ENCODE data around the gene URM1.

Gene URM1

GRCh38 chr9:128382261-128382660 is 11.1 kb downstream of the URM1 start:
- no peak for TF ChIP-seq EGR1 (IDR thresholded peaks at IDR 0.05)
- no peak for TF ChIP-seq CEBPB (IDR thresholded peaks at IDR 0.05)

DNA sequence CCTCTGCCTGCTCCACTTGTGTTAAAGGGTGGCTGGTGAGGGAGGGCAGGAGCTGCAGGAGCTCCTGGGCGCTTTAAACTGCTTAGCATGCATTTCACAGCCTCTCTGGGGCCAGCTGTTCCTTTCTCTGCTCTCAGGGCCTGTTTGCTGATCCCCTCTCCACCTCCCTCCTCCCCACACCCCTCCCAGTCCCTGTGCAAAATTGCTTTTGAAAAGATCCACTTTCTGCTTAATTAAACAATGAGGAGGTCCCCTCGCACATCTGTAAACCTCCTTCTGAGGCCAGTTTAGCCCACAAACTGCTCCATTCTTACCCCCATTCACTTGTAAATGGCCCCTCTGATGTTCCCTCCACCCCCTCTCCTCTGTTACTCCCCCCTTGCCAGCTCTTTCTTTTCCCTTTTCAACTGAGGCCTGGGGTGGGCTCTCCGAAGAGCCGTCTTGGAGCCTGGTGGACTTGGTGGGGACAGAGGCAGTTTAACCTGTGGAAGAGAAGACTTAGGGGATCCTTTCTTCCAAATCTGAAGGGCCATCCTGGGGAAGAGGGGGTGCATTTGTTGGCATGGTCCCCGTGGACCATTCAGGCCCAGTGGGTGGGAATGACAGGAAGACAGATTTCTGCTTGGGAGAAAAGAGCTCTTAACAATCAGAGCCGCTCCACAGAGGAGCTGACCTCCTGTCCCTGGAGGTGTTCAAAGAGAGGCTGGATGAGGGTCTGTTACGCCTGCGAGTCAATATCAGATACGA is 12.0 kb downstream of the URM1 start:
- no peak for TF ChIP-seq TEAD4 (IDR thresholded peaks at IDR 0.05)
- TF ChIP-seq TAF1 (IDR thresholded peaks at IDR 0.05; ENCODE audit: low read depth) = no peak
- TF ChIP-seq, protein P1, sequence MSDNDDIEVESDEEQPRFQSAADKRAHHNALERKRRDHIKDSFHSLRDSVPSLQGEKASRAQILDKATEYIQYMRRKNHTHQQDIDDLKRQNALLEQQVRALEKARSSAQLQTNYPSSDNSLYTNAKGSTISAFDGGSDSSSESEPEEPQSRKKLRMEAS (IDR thresholded peaks at IDR 0.05) = no peak
- no peak for TF ChIP-seq CREB1 (IDR thresholded peaks at IDR 0.05; ENCODE audit: low read depth)
- TF ChIP-seq RAD21 (IDR thresholded peaks at IDR 0.05; ENCODE audit: low read depth) = no peak
- TF ChIP-seq FOXM1 (IDR thresholded peaks at IDR 0.05; ENCODE audit: borderline replicate concordance, low read depth) = no peak
- TF ChIP-seq EP300 (IDR thresholded peaks at IDR 0.05; ENCODE audit: borderline replicate concordance) = no peak
- TF ChIP-seq, protein P2, sequence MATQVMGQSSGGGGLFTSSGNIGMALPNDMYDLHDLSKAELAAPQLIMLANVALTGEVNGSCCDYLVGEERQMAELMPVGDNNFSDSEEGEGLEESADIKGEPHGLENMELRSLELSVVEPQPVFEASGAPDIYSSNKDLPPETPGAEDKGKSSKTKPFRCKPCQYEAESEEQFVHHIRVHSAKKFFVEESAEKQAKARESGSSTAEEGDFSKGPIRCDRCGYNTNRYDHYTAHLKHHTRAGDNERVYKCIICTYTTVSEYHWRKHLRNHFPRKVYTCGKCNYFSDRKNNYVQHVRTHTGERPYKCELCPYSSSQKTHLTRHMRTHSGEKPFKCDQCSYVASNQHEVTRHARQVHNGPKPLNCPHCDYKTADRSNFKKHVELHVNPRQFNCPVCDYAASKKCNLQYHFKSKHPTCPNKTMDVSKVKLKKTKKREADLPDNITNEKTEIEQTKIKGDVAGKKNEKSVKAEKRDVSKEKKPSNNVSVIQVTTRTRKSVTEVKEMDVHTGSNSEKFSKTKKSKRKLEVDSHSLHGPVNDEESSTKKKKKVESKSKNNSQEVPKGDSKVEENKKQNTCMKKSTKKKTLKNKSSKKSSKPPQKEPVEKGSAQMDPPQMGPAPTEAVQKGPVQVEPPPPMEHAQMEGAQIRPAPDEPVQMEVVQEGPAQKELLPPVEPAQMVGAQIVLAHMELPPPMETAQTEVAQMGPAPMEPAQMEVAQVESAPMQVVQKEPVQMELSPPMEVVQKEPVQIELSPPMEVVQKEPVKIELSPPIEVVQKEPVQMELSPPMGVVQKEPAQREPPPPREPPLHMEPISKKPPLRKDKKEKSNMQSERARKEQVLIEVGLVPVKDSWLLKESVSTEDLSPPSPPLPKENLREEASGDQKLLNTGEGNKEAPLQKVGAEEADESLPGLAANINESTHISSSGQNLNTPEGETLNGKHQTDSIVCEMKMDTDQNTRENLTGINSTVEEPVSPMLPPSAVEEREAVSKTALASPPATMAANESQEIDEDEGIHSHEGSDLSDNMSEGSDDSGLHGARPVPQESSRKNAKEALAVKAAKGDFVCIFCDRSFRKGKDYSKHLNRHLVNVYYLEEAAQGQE (IDR thresholded peaks at IDR 0.05; ENCODE audit: low read depth) = no peak
- TF ChIP-seq, protein P3, sequence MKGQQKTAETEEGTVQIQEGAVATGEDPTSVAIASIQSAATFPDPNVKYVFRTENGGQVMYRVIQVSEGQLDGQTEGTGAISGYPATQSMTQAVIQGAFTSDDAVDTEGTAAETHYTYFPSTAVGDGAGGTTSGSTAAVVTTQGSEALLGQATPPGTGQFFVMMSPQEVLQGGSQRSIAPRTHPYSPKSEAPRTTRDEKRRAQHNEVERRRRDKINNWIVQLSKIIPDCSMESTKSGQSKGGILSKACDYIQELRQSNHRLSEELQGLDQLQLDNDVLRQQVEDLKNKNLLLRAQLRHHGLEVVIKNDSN (IDR thresholded peaks at IDR 0.05) = no peak
- TF ChIP-seq NFIC (IDR thresholded peaks at IDR 0.05) = no peak
- no peak for TF ChIP-seq CEBPB (IDR thresholded peaks at IDR 0.05)
- no peak for TF ChIP-seq TCF12 (IDR thresholded peaks at IDR 0.05; ENCODE audit: low read depth)
- no peak for TF ChIP-seq EGR1 (IDR thresholded peaks at IDR 0.05)
- TF ChIP-seq ZBTB7A (IDR thresholded peaks at IDR 0.05; ENCODE audit: low read depth) = no peak
- TF ChIP-seq YY1 (IDR thresholded peaks at IDR 0.05; ENCODE audit: low read depth) = no peak

DNA sequence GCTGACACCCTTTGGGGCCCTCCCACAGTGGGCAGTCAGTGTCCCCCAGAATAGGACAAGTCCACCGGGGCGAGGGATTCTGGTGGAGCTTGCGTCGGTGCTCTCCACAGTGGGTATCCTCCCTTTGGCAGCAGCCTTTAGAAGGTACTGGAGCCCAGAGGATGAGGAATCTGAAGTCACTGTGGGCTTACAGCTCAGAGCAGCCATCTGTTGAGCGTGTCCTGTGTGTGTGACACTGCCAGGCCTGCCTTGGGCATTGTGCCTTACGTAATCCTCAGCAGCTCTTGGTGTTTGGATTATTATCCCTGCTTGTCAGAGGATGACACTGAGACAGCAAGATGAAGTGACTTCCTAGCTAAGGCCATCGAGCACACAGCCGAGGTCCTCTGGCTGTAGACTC is 12.6 kb downstream of the URM1 start:
- TF ChIP-seq CEBPB (IDR thresholded peaks at IDR 0.05) = no peak
- no peak for TF ChIP-seq EGR1 (IDR thresholded peaks at IDR 0.05)
- no peak for TF ChIP-seq RAD21 (IDR thresholded peaks at IDR 0.05; ENCODE audit: low read depth)
- no peak for TF ChIP-seq TEAD4 (IDR thresholded peaks at IDR 0.05)

DNA sequence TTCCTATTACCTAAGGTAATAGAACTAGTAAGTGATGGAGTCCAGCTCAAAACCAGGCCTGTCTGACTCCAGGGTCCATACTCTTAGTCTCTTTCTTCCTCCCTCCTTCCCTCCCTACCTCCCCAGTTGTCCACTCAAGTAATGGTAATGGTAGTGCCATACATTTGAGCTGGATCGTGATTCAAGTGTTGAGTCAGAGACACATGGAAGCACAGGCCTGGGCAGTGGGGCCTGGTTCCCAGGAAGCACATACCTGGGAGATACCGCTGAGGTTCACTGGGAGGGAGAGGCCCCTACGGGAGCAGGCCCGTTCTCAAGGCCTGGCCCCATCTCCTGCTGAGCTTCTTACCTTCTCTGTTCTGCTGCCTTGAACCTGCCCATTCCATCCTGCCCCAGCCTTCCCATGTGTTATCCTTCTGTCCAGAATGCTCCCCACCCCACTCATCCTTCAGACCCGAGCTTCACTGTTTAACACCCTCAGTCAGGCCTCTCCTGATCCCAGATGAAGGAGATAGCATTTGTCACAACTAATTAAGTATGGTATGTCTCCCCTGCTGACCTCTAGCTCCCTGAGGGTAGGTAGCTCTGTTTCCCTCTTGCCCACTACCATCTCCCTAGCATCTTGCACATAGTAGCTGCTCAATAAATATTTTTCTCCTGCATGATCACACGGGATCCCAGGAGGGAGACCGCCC is 13.8 kb downstream of the URM1 start:
- TF ChIP-seq TEAD4 (IDR thresholded peaks at IDR 0.05) (no peak), TCF12 (IDR thresholded peaks at IDR 0.05; ENCODE audit: low read depth) (no peak), ZBTB7A (IDR thresholded peaks at IDR 0.05; ENCODE audit: low read depth) (no peak), CEBPB (IDR thresholded peaks at IDR 0.05) (no peak), NFIC (IDR thresholded peaks at IDR 0.05) (no peak), YY1 (IDR thresholded peaks at IDR 0.05; ENCODE audit: low read depth) (no peak), EP300 (IDR thresholded peaks at IDR 0.05; ENCODE audit: borderline replicate concordance) (no peak), TAF1 (IDR thresholded peaks at IDR 0.05; ENCODE audit: low read depth) (no peak), EGR1 (IDR thresholded peaks at IDR 0.05) (no peak), RAD21 (IDR thresholded peaks at IDR 0.05; ENCODE audit: low read depth) (no peak), FOXM1 (IDR thresholded peaks at IDR 0.05; ENCODE audit: borderline replicate concordance, low read depth) (no peak), CREB1 (IDR thresholded peaks at IDR 0.05; ENCODE audit: low read depth) (no peak)
- TF ChIP-seq, protein P1 (IDR thresholded peaks at IDR 0.05) = no peak
- TF ChIP-seq, protein P2 (IDR thresholded peaks at IDR 0.05; ENCODE audit: low read depth) = no peak
- TF ChIP-seq, protein P3 (IDR thresholded peaks at IDR 0.05) = no peak

- TF ChIP-seq, protein P3 (IDR thresholded peaks at IDR 0.05) = no peak
- TF ChIP-seq CREB1 (IDR thresholded peaks at IDR 0.05; ENCODE audit: low read depth) = no peak
- TF ChIP-seq, protein P2 (IDR thresholded peaks at IDR 0.05; ENCODE audit: low read depth) = no peak
- no peak for TF ChIP-seq ZBTB7A (IDR thresholded peaks at IDR 0.05; ENCODE audit: low read depth)
- TF ChIP-seq TEAD4 (IDR thresholded peaks at IDR 0.05) = no peak
- TF ChIP-seq, protein P1 (IDR thresholded peaks at IDR 0.05) = no peak
Measured at GRCh38 chr9:128385496-128386460, 14.6 kb downstream of the URM1 start.
